H1 (cell line): ENCODE results near the gene APC2. TPM values are rescaled to one million over a fixed set of nuclear protein-coding genes. Genes with fewer than 3 reads are reported as not detected.

Source experiments
- CTCF ChIA-PET: fragments of 300-600 bp; sonication (Branson Sonifier 250); formaldehyde crosslinking; loops from one replicate; lab custom pipeline; 2021; ENCODE audit not compliant: partially characterized antibody; lab: Charles Lee
- POLR2A ChIA-PET: fragments of 300-600 bp; sonication (Branson Sonifier 250); formaldehyde crosslinking; loops from one replicate; lab custom pipeline; 2021; ENCODE audit warnings: inconsistent platforms; ENCODE audit not compliant: partially characterized antibody; lab: Charles Lee
- DNase-seq, 2 experiments: peaks; one replicate each; pipeline versions ENCODE4 v3.0.0 to v3.0.0-alpha.2; 2010 to 2022; ENCODE audit warnings: low spot score in 2 of 2, low read depth in 1 of 2, mixed read lengths in 1 of 2
- FAIRE-seq: peaks from 2 replicates; lab custom pipeline; 2011; peaks lifted over from hg19 to GRCh38; lab: Jason Lieb, UNC
- H2AFZ ChIP-seq: 2 replicates; pipeline ENCODE4 v1.8.1; 2012; ENCODE audit warnings: low read length, inconsistent platforms
- H2AK5ac ChIP-seq: 2 replicates; pipeline ENCODE4 v1.6.1; 2013; ENCODE audit warnings: low read depth, low read length
- H2BK120ac ChIP-seq: replicated peaks from 2 replicates; pipeline ENCODE3; 2013; ENCODE audit warnings: low read depth, low read length, inconsistent platforms
- H2BK12ac ChIP-seq: 2 replicates; pipeline ENCODE4 v1.6.1; 2013; ENCODE audit warnings: low read depth, low read length
- H2BK15ac ChIP-seq: 2 replicates; pipeline ENCODE4 v1.6.1; 2013; ENCODE audit warnings: low read length
- H2BK20ac ChIP-seq: 2 replicates; pipeline ENCODE4 v1.6.1; 2013; ENCODE audit warnings: low read length
- H2BK5ac ChIP-seq: 2 replicates; pipeline ENCODE4 v1.6.1; 2013; ENCODE audit warnings: low read depth, low read length
- H3K14ac ChIP-seq: 2 replicates; pipeline ENCODE4 v1.6.1; 2013; ENCODE audit warnings: inconsistent platforms; ENCODE audit not compliant: insufficient read length
- H3K18ac ChIP-seq: 2 replicates; pipeline ENCODE4 v1.6.1; 2013; ENCODE audit warnings: low read length; ENCODE audit errors: extremely low read depth
- H3K23ac ChIP-seq: 2 replicates; pipeline ENCODE4 v1.6.1; 2013; ENCODE audit warnings: inconsistent platforms; ENCODE audit not compliant: insufficient read length
- H3K23me2 ChIP-seq: 2 replicates; pipeline ENCODE4 v1.6.1; 2013; ENCODE audit warnings: low read depth, low read length
- H3K27ac ChIP-seq: 2 replicates; pipeline ENCODE4 v1.6.1; 2011; ENCODE audit warnings: low read depth, low read length, inconsistent platforms
- H3K27me3 ChIP-seq, 4 experiments: replicated peaks in 1 of 4; 1 replicate in 1 of 4; 2 replicates in 3 of 4; pipeline versions ENCODE4 v1.6.1 to v1.8.1; 2011 to 2013; ENCODE audit warnings: low read length in 3 of 4, mild to moderate bottlenecking in 3 of 4, inconsistent platforms in 2 of 4, mixed read lengths in 2 of 4, moderate library complexity in 1 of 4; ENCODE audit not compliant: control insufficient read depth in 3 of 4, insufficient read depth in 3 of 4; ENCODE audit errors: extremely low read depth in 1 of 4
- H3K36me3 ChIP-seq, 4 experiments: 2 replicates each; pipeline versions ENCODE4 v1.6.1 to v1.8.1; 2011 to 2013; ENCODE audit warnings: mild to moderate bottlenecking in 4 of 4, low read length in 3 of 4, moderate library complexity in 2 of 4, control low read depth in 1 of 4, inconsistent platforms in 1 of 4; ENCODE audit not compliant: insufficient read depth in 4 of 4, control insufficient read depth in 2 of 4
- H3K4ac ChIP-seq: replicated peaks from 2 replicates; pipeline ENCODE3; 2013; ENCODE audit warnings: low read length, low read depth, mixed read lengths, inconsistent platforms; ENCODE audit not compliant: insufficient read length
- H3K4me1 ChIP-seq, 4 experiments: replicated peaks in 1 of 4; 1 replicate in 1 of 4; 2 replicates in 3 of 4; pipeline versions ENCODE4 v1.6.1 to v1.8.1; 2011 to 2013; ENCODE audit warnings: low read length in 3 of 4, inconsistent platforms in 2 of 4, mixed read lengths in 1 of 4; ENCODE audit not compliant: insufficient read depth in 4 of 4, control insufficient read depth in 3 of 4
- H3K4me2 ChIP-seq, 2 experiments: 2 replicates each; pipeline versions ENCODE4 v1.6.1 to v1.8.1; 2011 to 2013; ENCODE audit warnings: low read depth in 2 of 2, low read length in 2 of 2, control low read depth in 1 of 2, inconsistent platforms in 1 of 2, mild to moderate bottlenecking in 1 of 2; ENCODE audit not compliant: insufficient read depth in 1 of 2
- H3K4me3 ChIP-seq, 4 experiments: fragments of 200-600, 300-600 bp in 1 of 4; sonication (generic), shearing (Covaris generic), sonication (Bioruptor Twin) in 1 of 4; 2 replicates each; pipeline versions ENCODE4 v1.5.1 to v1.8.1; 2011 to 2016; ENCODE audit warnings: low read length in 4 of 4, low read depth in 3 of 4, control low read depth in 2 of 4, inconsistent platforms in 2 of 4, mild to moderate bottlenecking in 2 of 4, mixed read lengths in 1 of 4, moderate library complexity in 1 of 4; ENCODE audit not compliant: insufficient read depth in 2 of 4; ENCODE audit errors: extremely low read depth in 1 of 4
- H3K56ac ChIP-seq: replicated peaks from 2 replicates; pipeline ENCODE3; 2013; ENCODE audit warnings: low read depth, mild to moderate bottlenecking, mixed read lengths, low read length, inconsistent platforms; ENCODE audit not compliant: insufficient read length
- H3K79me1 ChIP-seq: 2 replicates; pipeline ENCODE4 v1.6.1; 2013; ENCODE audit warnings: low read depth, low read length, control low read depth
- H3K79me2 ChIP-seq, 2 experiments: 2 replicates each; pipeline versions ENCODE4 v1.6.1 to v1.8.1; 2012 to 2013; ENCODE audit warnings: low read length in 2 of 2, mild to moderate bottlenecking in 2 of 2, inconsistent platforms in 1 of 2; ENCODE audit not compliant: insufficient read depth in 2 of 2, control insufficient read depth in 1 of 2
- H3K9ac ChIP-seq, 4 experiments: replicated peaks in 1 of 4; 1 replicate in 1 of 4; 2 replicates in 3 of 4; pipeline versions ENCODE4 v1.6.1 to v1.8.1; 2011 to 2013; ENCODE audit warnings: low read depth in 3 of 4, low read length in 3 of 4, control low read depth in 2 of 4, mild to moderate bottlenecking in 2 of 4, moderate library complexity in 2 of 4, inconsistent platforms in 1 of 4; ENCODE audit errors: extremely low read depth in 1 of 4
- H3K9me3 ChIP-seq, 2 experiments: 2 replicates each; pipeline versions ENCODE4 v1.6.1 to v1.8.1; 2012 to 2013; ENCODE audit warnings: mild to moderate bottlenecking in 2 of 2, moderate library complexity in 2 of 2, control low read depth in 1 of 2, inconsistent platforms in 1 of 2, low read depth in 1 of 2, low read length in 1 of 2, mixed read lengths in 1 of 2; ENCODE audit not compliant: insufficient read depth in 2 of 2
- H4K20me1 ChIP-seq, 2 experiments: replicated peaks in 1 of 2; 2 replicates each; pipeline versions ENCODE3 to v1.8.1; 2011 to 2013; ENCODE audit warnings: inconsistent platforms in 2 of 2, low read length in 2 of 2, mild to moderate bottlenecking in 1 of 2; ENCODE audit not compliant: insufficient read depth in 2 of 2, control insufficient read depth in 1 of 2
- H4K5ac ChIP-seq: 2 replicates; pipeline ENCODE4 v1.6.1; 2013; ENCODE audit warnings: low read length, low read depth, mixed read lengths, inconsistent platforms; ENCODE audit not compliant: insufficient read length
- H4K8ac ChIP-seq: 2 replicates; pipeline ENCODE4 v1.8.0; 2013; ENCODE audit warnings: mild to moderate bottlenecking, moderate library complexity, low read length, inconsistent platforms; ENCODE audit not compliant: insufficient read depth; ENCODE audit errors: extremely low read depth
- H4K91ac ChIP-seq: replicated peaks from 2 replicates; pipeline ENCODE3; 2013; ENCODE audit warnings: low read length, mixed read lengths, inconsistent platforms; ENCODE audit not compliant: insufficient read length
- BCL11A ChIP-seq, 2 experiments: IDR thresholded peaks; one replicate each; pipeline ENCODE4 v1.6.1; 2011; ENCODE audit warnings: low read depth in 2 of 2, low read length in 2 of 2, mild to moderate bottlenecking in 2 of 2
- CEBPB ChIP-seq: IDR thresholded peaks from 2 replicates; pipeline ENCODE4 v1.6.1; 2012; ENCODE audit warnings: low read depth, low read length
- CHD1 ChIP-seq: IDR thresholded peaks from 2 replicates; pipeline ENCODE4 v1.6.1; 2012; ENCODE audit warnings: low read depth, low read length, improper control_type of control experiment
- GTF2F1 ChIP-seq: IDR thresholded peaks from 2 replicates; pipeline ENCODE4 v1.6.1; 2012; ENCODE audit warnings: low read depth, low read length, improper control_type of control experiment, borderline replicate concordance
- MAFK ChIP-seq: IDR thresholded peaks from 2 replicates; pipeline ENCODE4 v1.6.1; 2012; ENCODE audit warnings: low read depth, mild to moderate bottlenecking, improper control_type of control experiment, low read length
- RXRA ChIP-seq: IDR thresholded peaks from 2 replicates; pipeline ENCODE4 v1.6.1; 2011; ENCODE audit warnings: low read depth, mild to moderate bottlenecking, low read length, moderate library complexity; ENCODE audit not compliant: insufficient read depth
- SIX5 ChIP-seq: IDR thresholded peaks from 2 replicates; pipeline ENCODE4 v1.6.1; 2011; ENCODE audit warnings: mild to moderate bottlenecking, low read depth, low read length
- TAF1 ChIP-seq: IDR thresholded peaks from 2 replicates; pipeline ENCODE4 v1.6.1; 2011; ENCODE audit warnings: mild to moderate bottlenecking, low read depth, low read length
- WGBS, 2 experiments: shearing (Covaris generic) in 1 of 2; methylation state at CpG; one replicate each; pipeline versions ENCODE4 v1.1.6 to v1.1.7; 2013 to 2015; ENCODE audit warnings: low lambda C conversion rate in 2 of 2, mixed read lengths in 2 of 2, inconsistent platforms in 1 of 2, low coverage in 1 of 2, missing lambda C conversion rate in 1 of 2; ENCODE audit not compliant: insufficient replicate concordance in 2 of 2, insufficient coverage in 1 of 2, insufficient read length in 1 of 2; ENCODE audit errors: extremely low coverage in 1 of 2, missing lambda C conversion rate in 1 of 2; 5-methylcytosine and 5-hydroxymethylcytosine counted together
- polyA plus RNA-seq, 7 experiments: library from polyadenylated mRNA; depleted of rRNA in 3 of 7; stranded (reverse) in 5 of 7; unstranded in 2 of 7; fragments of >200 nt in 5 of 7; fragments of 200-250 nt in 2 of 7; gene quantifications; 1 replicate in 5 of 7; 2 replicates in 1 of 7; 4 replicates in 1 of 7; pipeline versions ENCODE4 v1.2.1 to v1.2.3, GENCODE V29; 2011 to 2013; ENCODE audit warnings: missing spikeins in 2 of 7, mixed read lengths in 2 of 7
- total RNA-seq: library from RNA; stranded (reverse); fragmentation: NEBNext Ultra II Directional; extraction: Animal tissue kit (Norgen Biotek cat#: 25700); gene quantifications from 2 replicates; pipeline ENCODE4 v1.2.1, GENCODE V29; 2021
- TF ChIP-seq, protein P1 (sequence below): IDR thresholded peaks from 2 replicates; pipeline ENCODE4 v1.6.1; 2012; ENCODE audit warnings: inconsistent platforms

The APC2 gene
- total and polyA plus RNA-seq, 2 of the 8 experiments (the other 6 are each of a cell fraction or from before 2014, with no cell fraction given) = 1.3 to 4.1 TPM

DNA sequence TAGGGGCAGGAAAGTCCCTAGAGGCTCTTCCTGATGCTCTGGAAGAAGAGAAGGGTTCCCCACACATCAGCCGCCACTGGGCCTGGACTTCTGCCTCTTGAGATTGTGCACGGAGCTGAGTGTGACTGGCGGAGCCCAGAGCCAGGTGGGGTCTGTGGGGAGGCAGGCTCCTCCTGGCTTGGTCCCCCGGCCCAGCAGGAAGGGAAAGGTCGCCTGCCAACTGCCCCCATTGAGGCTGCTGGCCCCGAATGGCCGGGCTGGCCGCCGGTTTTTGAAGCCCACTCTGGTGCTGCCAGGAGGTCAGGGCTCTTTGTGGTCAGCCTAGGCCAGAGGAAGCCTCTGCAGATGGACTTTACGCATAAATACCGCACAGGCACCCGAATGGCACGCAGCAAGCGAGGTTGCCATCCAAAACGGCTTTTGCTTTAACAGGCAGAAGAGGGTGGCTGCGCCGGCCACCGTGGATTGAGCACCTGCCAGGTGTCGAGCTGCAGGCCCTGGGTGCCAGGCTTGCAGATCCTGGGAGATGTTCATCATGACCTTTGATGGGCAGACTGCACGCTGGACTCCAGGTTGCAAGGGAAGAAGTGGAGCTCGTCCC is 37.5 kb upstream of the APC2 start:
- POLR2A ChIA-PET = interaction anchor here (0.7 to 3.9 kb wide), 19 partner anchors 9 to 143 kb away, joined by 3 to 24 read pairs (median 4); partner anchors contain the start of gene CIRBP

More for the DNA sequence above, 37.5 kb upstream of the APC2 start:
- no peak overlapping the region for H2AK5ac ChIP-seq
- CTCF ChIA-PET = interaction anchor here (1.1 to 2.8 kb wide), 5 partner anchors 9 to 33 kb away, joined by 3 to 8 read pairs (median 3); partner anchors contain the start of gene NDUFS7
- H2AFZ ChIP-seq = no peak overlapping the region
- no peak overlapping the region for H2BK15ac ChIP-seq
- peaks cover 23% of the 10 kb centered on the region for H3K79me1 ChIP-seq
- H3K4me3 ChIP-seq = no peak overlapping the region
- peaks cover 73 to 96% of the 10 kb centered on the region in 2 experiments for H3K79me2 ChIP-seq
- H2BK12ac ChIP-seq = no peak overlapping the region
- peaks cover 70 to 76% of the 10 kb centered on the region in 2 experiments for H4K20me1 ChIP-seq
- peak overlapping the region; percentile 52; the same call in 1 of the 2 replicates for H2BK5ac ChIP-seq
- no peak overlapping the region for H3K4ac ChIP-seq
- H3K27me3 ChIP-seq = no peaks in the 10 kb centered on the region
- peaks cover 12% of the 10 kb centered on the region; the same call in 1 of the 2 replicates for H3K23me2 ChIP-seq
- no peak overlapping the region for H4K91ac ChIP-seq
- no peak overlapping the region for H3K56ac ChIP-seq
- no peak overlapping the region for H4K8ac ChIP-seq
- DNase-seq (no peak), FAIRE-seq (no peak)
- H2BK120ac ChIP-seq = no peak overlapping the region
- H3K9ac ChIP-seq = no peak overlapping the region
- TF ChIP-seq CEBPB (no peak), BCL11A (IDR thresholded peaks at IDR 0.05; ENCODE audit: low read depth in 2 of 2, low read length in 2 of 2) (no peak), RXRA (no peak), CHD1 (no peak), GTF2F1 (no peak), TAF1 (no peak), SIX5 (no peak), MAFK (no peak)
- TF ChIP-seq, protein P1, sequence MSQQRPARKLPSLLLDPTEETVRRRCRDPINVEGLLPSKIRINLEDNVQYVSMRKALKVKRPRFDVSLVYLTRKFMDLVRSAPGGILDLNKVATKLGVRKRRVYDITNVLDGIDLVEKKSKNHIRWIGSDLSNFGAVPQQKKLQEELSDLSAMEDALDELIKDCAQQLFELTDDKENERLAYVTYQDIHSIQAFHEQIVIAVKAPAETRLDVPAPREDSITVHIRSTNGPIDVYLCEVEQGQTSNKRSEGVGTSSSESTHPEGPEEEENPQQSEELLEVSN = no peak
- no peak overlapping the region for H4K5ac ChIP-seq
- H3K4me1 ChIP-seq = peaks cover 8 to 40% (median 34%) of the 10 kb centered on the region in 4 experiments
- 95% methylated on average over 20 of the region's 21 CpGs; no CpG with 5 or more reads in 1 of the 2 experiments for WGBS, 2 experiments
- no peak overlapping the region for H3K4me2 ChIP-seq
- H3K36me3 ChIP-seq = peaks cover 0 to 8% (median 4%) of the 10 kb centered on the region in 4 experiments; a peak in 7 of 8 replicates
- H3K27ac ChIP-seq = no peak overlapping the region
- H3K18ac ChIP-seq = no peak overlapping the region
- H3K14ac ChIP-seq = no peak overlapping the region
- H3K9me3 ChIP-seq = no peaks in the 10 kb centered on the region
- no peak overlapping the region for H3K23ac ChIP-seq
- no peak overlapping the region for H2BK20ac ChIP-seq
